Activated T-cell treated with anti-CD3 and anti-CD28 coated beads, Interleukin-2, amount 50 U/mL, for 4 hours (primary cell): ENCODE measurements around the gene SLC12A4. TPM values are rescaled to one million over a fixed set of nuclear protein-coding genes. Genes with fewer than 3 reads are reported as not detected.

Experiments
- ATAC-seq, 2 donors: fragments of 200-7000 bp; cut with Tn5 transposase; one replicate each; pipeline ENCODE4 v1.10.0; 2021
- DNase-seq: peaks from one replicate; pipeline ENCODE4 v3.0.0-alpha.2; 2020
- H3K27me3 Mint-ChIP-seq: one replicate; pipeline ENCODE4 v1.8.0; 2021; ENCODE audit warnings: low read depth, mixed read lengths
- H3K36me3 Mint-ChIP-seq: one replicate; pipeline ENCODE4 v1.8.0; 2022; ENCODE audit warnings: mixed read lengths; ENCODE audit not compliant: insufficient read depth
- H3K4me1 Mint-ChIP-seq: one replicate; pipeline ENCODE4 v1.8.0; 2021; ENCODE audit warnings: low read depth, mixed read lengths
- H3K4me3 Mint-ChIP-seq: one replicate; pipeline ENCODE4 v1.8.0; 2021; ENCODE audit warnings: mild to moderate bottlenecking, moderate library complexity, mixed read lengths
- H3K9me3 Mint-ChIP-seq: one replicate; pipeline ENCODE4 v1.8.0; 2021; ENCODE audit warnings: mixed read lengths
- total RNA-seq, 3 donors: library from RNA; stranded (reverse); gene quantifications; one replicate each; pipeline ENCODE4 v1.2.1, GENCODE V29; 2021

Gene SLC12A4
- total RNA-seq, 3 donors from 2014 or later, result 18.5 to 20.5 (median 19.6) TPM

- no peak overlapping the region for H3K4me3 Mint-ChIP-seq
- H3K9me3 Mint-ChIP-seq, result no peaks in the 10 kb centered on the region
- H3K4me1 Mint-ChIP-seq, result peaks cover 40% of the 10 kb centered on the region
- DNase-seq (no peak), ATAC-seq (no peak)
- H3K36me3 Mint-ChIP-seq, result no peaks in the 10 kb centered on the region
- H3K27me3 Mint-ChIP-seq, result no peaks in the 10 kb centered on the region
Observed at GRCh38 chr16:67897231-67897630, 71.2 kb downstream of the SLC12A4 start.

GRCh38 chr16:67893743-67894399 lies 74.6 kb downstream of the SLC12A4 start:
- no peak for ATAC-seq
- Mint-ChIP-seq H3K4me1 (peaks cover 38% of the 10 kb centered on the region), H3K4me3 (peak overlapping the region; percentile 97), H3K36me3 (no peaks in the 10 kb centered on the region), H3K9me3 (no peaks in the 10 kb centered on the region), H3K27me3 (no peaks in the 10 kb centered on the region)
- no peak for DNase-seq

Other genes with a start within 250 kb of the SLC12A4 start
- gene GFOD2, start 249.3 kb downstream of the SLC12A4 start, total RNA-seq, result 10 to 100 TPM; 17.3 to 22.0 (median 20.2) TPM
- gene RANBP10, start 162.1 kb downstream of the SLC12A4 start, total RNA-seq, result 10 to 100 TPM; 17.2 to 17.9 (median 17.8) TPM
- 1 to 10 TPM in 2 of 3 donors, under 1 TPM in 1; 0.79 to 1.4 (median 1.3) TPM for gene TSNAXIP1, start 161.7 kb downstream of the SLC12A4 start, total RNA-seq
- 10 to 100 TPM; 42.1 to 51.4 (median 43.1) TPM for gene THAP11, start 126.3 kb downstream of the SLC12A4 start, total RNA-seq
- gene NUTF2, start 121.7 kb downstream of the SLC12A4 start, total RNA-seq, result 100 to 1,000 TPM; 170 to 182 (median 182) TPM
- 10 to 100 TPM; 40.4 to 52.0 (median 46.3) TPM for gene CENPT, start 120.9 kb downstream of the SLC12A4 start, total RNA-seq
- 100 to 1,000 TPM; 114 to 124 (median 120) TPM for gene EDC4, start 95.6 kb downstream of the SLC12A4 start, total RNA-seq
- gene NRN1L, start 83.8 kb downstream of the SLC12A4 start, total RNA-seq, result not detected
- gene PSKH1, start 75.4 kb downstream of the SLC12A4 start, total RNA-seq, result 10 to 100 TPM; 10.4 to 14.6 (median 10.9) TPM
- gene CTRL, start 36.8 kb downstream of the SLC12A4 start, total RNA-seq, result 10 to 100 TPM in 1 of 3 donors, 1 to 10 TPM in 2; 7.8 to 10.4 (median 8.8) TPM
- 100 to 1,000 TPM; 223 to 262 (median 249) TPM for gene PSMB10, start 31.8 kb downstream of the SLC12A4 start, total RNA-seq
- 1 to 10 TPM; 8.0 to 9.1 (median 8.1) TPM for gene LCAT, start 24.5 kb downstream of the SLC12A4 start, total RNA-seq
- under 1 TPM in 2 of 3 donors, not detected in 1; 0.11 to 0.33 TPM for gene DPEP3, start 11.9 kb upstream of the SLC12A4 start, total RNA-seq
- gene DPEP2, start 30.8 kb upstream of the SLC12A4 start, total RNA-seq, result under 1 TPM; 0.47 to 0.81 (median 0.71) TPM
- gene DPEP2NB, start 47.3 kb upstream of the SLC12A4 start, total RNA-seq, result not detected
- gene DDX28, start 54.6 kb upstream of the SLC12A4 start, total RNA-seq, result 10 to 100 TPM; 34.9 to 40.3 (median 39.1) TPM
- gene DUS2, start 54.6 kb upstream of the SLC12A4 start, total RNA-seq, result 10 to 100 TPM; 35.9 to 37.4 (median 37.1) TPM
- 10 to 100 TPM; 64.8 to 72.3 (median 65.3) TPM for gene NFATC3, start 116.7 kb upstream of the SLC12A4 start, total RNA-seq